Duodenal mucosa (tissue), 2 donors: ENCODE data around the gene CLEC1A.

Experiments
- H3K27ac ChIP-seq: one replicate; pipeline ENCODE4 v1.7.0; 2013; ENCODE audit warnings: low read depth, low read length
- H3K27me3 ChIP-seq, 2 donors: one replicate each; pipeline ENCODE4 v1.7.0; 2013; ENCODE audit warnings: low read length in 2 of 2, control low read depth in 1 of 2; ENCODE audit not compliant: insufficient read depth in 2 of 2, control insufficient read depth in 1 of 2
- H3K36me3 ChIP-seq, 2 donors: one replicate each; pipeline ENCODE4 v1.7.0; 2013; ENCODE audit warnings: low read length in 2 of 2, control low read depth in 1 of 2; ENCODE audit not compliant: insufficient read depth in 2 of 2, control insufficient read depth in 1 of 2
- H3K4me1 ChIP-seq, 2 donors: one replicate each; pipeline ENCODE4 v1.7.0; 2013; ENCODE audit warnings: low read length in 2 of 2, control low read depth in 1 of 2; ENCODE audit not compliant: insufficient read depth in 2 of 2, control insufficient read depth in 1 of 2
- H3K4me3 ChIP-seq, 2 donors: one replicate each; pipeline ENCODE4 v1.7.0; 2013; ENCODE audit warnings: low read length in 2 of 2, low read depth in 1 of 2
- H3K9ac ChIP-seq, 2 donors: one replicate each; pipeline ENCODE4 v1.7.0; 2013; ENCODE audit warnings: low read length in 2 of 2, low read depth in 1 of 2
- H3K9me3 ChIP-seq, 2 donors: one replicate each; pipeline ENCODE4 v1.7.0; 2013; ENCODE audit warnings: low read length in 2 of 2, control low read depth in 1 of 2; ENCODE audit not compliant: control insufficient read depth in 1 of 2

Gene CLEC1A

DNA sequence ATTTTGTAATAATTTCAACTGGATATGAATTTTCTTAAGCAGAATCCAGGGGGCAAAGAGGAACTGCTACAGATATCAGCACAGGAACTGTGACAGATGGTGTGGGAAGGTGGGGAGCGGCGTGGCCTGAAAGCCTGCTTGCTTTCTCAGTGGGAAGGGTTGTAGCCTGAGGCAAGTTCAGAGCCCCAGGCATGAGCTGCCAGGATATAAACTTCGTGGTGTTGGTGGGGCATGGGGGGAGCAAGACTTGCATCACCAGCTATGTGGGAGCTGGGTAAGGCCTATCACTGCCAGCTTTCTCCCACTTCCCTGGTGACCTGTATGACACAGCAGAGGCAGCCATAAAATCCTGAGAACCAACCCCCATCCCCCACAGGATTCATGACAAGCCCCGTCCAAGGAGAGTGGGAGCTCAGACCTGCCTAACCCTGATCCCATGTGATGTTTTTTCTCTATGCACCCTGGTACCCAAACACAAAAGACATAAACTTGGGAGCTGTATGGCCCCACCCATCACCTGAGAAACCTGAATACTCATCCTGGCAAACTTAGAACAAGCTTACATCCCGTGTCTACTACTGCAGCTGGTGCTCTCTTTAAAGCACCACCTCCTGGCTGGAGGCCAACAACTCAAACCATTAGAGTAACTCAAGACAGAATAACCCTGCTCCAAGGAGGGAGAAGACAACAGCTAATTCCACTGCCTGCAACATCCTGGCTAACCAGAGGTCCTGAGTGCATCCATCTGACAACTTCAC, 16.5 kb downstream of the CLEC1A start:
- no peak overlapping the region for H3K9ac ChIP-seq
- H3K27ac ChIP-seq = no peak overlapping the region
- no peak overlapping the region for H3K4me3 ChIP-seq
- H3K4me1 ChIP-seq = peaks cover 0 to 4% of the 10 kb centered on the region in 2 donors
- peaks cover 0 to 2% of the 10 kb centered on the region in 2 donors for H3K9me3 ChIP-seq
- H3K27me3 ChIP-seq = no peaks in the 10 kb centered on the region
- no peaks in the 10 kb centered on the region for H3K36me3 ChIP-seq

GRCh38 chr12:10075451-10075850, 23.3 kb downstream of the CLEC1A start:
- no peak overlapping the region for H3K27ac ChIP-seq
- no peaks in the 10 kb centered on the region for H3K4me1 ChIP-seq
- no peaks in the 10 kb centered on the region for H3K9me3 ChIP-seq
- H3K9ac ChIP-seq = no peak overlapping the region
- H3K36me3 ChIP-seq = no peaks in the 10 kb centered on the region
- no peaks in the 10 kb centered on the region for H3K27me3 ChIP-seq
- H3K4me3 ChIP-seq = no peak overlapping the region

DNA sequence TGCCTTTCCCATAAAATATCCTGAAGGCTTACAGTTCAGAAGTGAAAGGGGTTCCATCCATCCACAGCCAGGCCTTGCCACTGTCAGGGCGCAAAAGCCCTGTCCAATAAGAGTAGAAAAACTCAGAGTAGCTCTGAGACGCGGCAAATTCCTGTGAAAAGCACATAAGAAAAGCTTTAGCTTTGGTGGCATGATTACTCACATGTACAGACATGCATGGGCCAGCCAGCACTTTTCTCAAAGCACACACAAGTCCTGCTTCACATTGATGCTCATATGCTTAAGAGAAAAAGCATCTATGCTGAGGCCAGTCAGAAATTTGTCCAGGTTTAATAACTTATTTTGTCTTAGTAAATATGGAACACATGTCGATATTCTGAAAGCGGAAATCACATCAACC, 25.5 kb downstream of the CLEC1A start:
- Histone ChIP-seq H3K9me3 (no peaks in the 10 kb centered on the region), H3K27ac (no peak overlapping the region), H3K27me3 (no peaks in the 10 kb centered on the region), H3K4me1 (no peaks in the 10 kb centered on the region), H3K9ac (no peak overlapping the region), H3K4me3 (no peak overlapping the region), H3K36me3 (no peaks in the 10 kb centered on the region)

GRCh38 chr12:10072131-10072530, 26.7 kb downstream of the CLEC1A start:
- no peak overlapping the region for H3K4me3 ChIP-seq

DNA sequence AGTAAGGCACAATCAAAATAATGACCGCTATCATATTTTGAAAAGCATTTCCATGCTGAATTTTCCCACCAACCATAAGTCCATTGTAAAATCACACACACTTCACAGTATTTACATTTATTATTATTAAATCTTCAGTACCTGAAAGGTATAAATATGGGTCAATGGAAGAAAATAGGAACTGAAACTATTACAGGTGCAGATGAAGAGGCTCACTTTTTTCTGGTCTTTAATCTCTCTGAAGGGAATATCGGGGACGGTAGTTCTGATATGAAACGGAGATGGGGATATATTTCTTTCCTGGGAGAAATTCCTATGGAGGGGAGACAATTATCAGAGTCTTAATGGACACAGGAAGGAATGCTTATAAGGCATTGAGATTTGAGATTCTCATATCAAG, 28.4 kb downstream of the CLEC1A start:
- H3K27ac ChIP-seq = no peak overlapping the region
- no peak overlapping the region for H3K9ac ChIP-seq
- H3K9me3 ChIP-seq = no peaks in the 10 kb centered on the region
- no peaks in the 10 kb centered on the region for H3K4me1 ChIP-seq
- no peaks in the 10 kb centered on the region for H3K27me3 ChIP-seq
- no peak overlapping the region for H3K4me3 ChIP-seq
- no peaks in the 10 kb centered on the region for H3K36me3 ChIP-seq

More at GRCh38 chr12:10072131-10072530, 26.7 kb downstream of the CLEC1A start:
- H3K9me3 ChIP-seq = no peaks in the 10 kb centered on the region
- no peaks in the 10 kb centered on the region for H3K36me3 ChIP-seq
- no peak overlapping the region for H3K27ac ChIP-seq
- no peaks in the 10 kb centered on the region for H3K4me1 ChIP-seq
- H3K27me3 ChIP-seq = no peaks in the 10 kb centered on the region
- no peak overlapping the region for H3K9ac ChIP-seq

DNA sequence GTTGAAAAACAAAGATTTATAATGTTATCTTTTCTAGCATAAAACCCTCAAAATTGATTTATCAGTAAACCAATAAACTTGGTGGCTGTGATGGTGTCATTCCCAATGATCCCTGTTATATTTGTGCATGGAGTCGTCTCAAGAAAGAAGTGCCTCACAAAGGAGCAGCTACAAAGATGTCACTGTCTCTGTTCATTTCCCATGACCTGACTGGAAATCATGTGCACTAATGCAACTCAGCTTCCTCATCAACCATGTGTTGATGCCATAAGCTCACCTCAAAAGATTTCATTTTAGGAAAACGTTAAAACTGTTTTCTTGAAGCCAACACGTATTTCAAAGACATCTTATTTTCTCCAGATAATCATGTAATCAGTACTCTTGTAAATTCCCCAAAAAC, 28.8 kb downstream of the CLEC1A start:
- no peak overlapping the region for H3K27ac ChIP-seq
- H3K9ac ChIP-seq = no peak overlapping the region
- no peaks in the 10 kb centered on the region for H3K9me3 ChIP-seq
- no peaks in the 10 kb centered on the region for H3K4me1 ChIP-seq
- no peaks in the 10 kb centered on the region for H3K36me3 ChIP-seq
- no peak overlapping the region for H3K4me3 ChIP-seq
- no peaks in the 10 kb centered on the region for H3K27me3 ChIP-seq

DNA sequence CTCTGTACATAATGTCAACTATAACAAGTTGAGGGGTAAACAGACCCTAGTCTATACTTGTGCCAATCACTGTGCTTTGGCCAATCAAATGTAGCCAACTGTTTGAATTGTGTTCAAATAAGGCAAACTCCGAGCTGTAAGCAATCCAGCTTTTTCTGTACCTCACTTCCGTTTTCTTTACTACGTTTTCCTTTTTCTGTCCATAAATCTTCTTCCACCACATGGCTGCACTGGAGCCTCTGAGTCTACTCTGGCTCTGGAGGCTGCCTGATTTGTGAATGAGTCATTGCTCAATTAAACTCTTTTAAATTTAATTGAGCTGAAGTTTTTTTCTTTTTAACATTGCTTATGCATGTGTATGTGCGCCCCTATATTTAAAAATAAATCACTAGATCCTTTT, 29.7 kb downstream of the CLEC1A start:
- no peaks in the 10 kb centered on the region for H3K36me3 ChIP-seq
- no peaks in the 10 kb centered on the region for H3K9me3 ChIP-seq
- H3K27me3 ChIP-seq = no peaks in the 10 kb centered on the region
- H3K27ac ChIP-seq = peak overlapping the region; percentile 22
- H3K9ac ChIP-seq = no peak overlapping the region
- H3K4me1 ChIP-seq = no peaks in the 10 kb centered on the region
- no peak overlapping the region for H3K4me3 ChIP-seq

- Histone ChIP-seq H3K9me3 (no peaks in the 10 kb centered on the region), H3K27me3 (no peaks in the 10 kb centered on the region), H3K9ac (no peak overlapping the region), H3K4me1 (no peaks in the 10 kb centered on the region), H3K36me3 (no peaks in the 10 kb centered on the region), H3K27ac (peak overlapping the region; percentile 55), H3K4me3 (no peak overlapping the region)
Measured at GRCh38 chr12:10068644-10069043, 30.1 kb downstream of the CLEC1A start.

GRCh38 chr12:10067942-10068341, 30.8 kb downstream of the CLEC1A start:
- Histone ChIP-seq H3K27me3 (no peaks in the 10 kb centered on the region), H3K4me1 (no peaks in the 10 kb centered on the region), H3K36me3 (no peaks in the 10 kb centered on the region), H3K27ac (peak overlapping the region; percentile 55), H3K4me3 (no peak overlapping the region), H3K9me3 (no peaks in the 10 kb centered on the region), H3K9ac (no peak overlapping the region)

DNA sequence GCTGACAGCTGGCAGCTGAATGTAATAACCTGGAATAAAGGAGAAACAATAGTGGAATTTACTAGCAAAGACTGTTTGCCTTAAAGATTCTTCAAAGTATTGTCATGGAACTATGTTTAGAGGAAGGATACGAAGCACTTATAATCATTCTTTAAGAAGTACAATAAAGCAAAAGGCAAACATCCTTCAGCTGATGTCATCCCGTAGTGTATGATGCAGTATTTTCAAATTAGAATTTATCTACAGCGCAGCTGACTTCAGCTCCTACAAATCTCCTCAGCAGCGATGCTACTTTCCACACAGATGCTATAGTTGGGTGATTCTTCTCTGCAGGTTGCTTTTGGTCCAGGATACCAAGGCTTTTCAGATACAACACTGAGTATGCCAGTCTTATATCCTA, 31.5 kb downstream of the CLEC1A start:
- H3K27me3 ChIP-seq = no peaks in the 10 kb centered on the region
- no peaks in the 10 kb centered on the region for H3K4me1 ChIP-seq
- no peak overlapping the region for H3K4me3 ChIP-seq
- peak overlapping the region; percentile 11 for H3K27ac ChIP-seq
- no peaks in the 10 kb centered on the region for H3K36me3 ChIP-seq
- H3K9ac ChIP-seq = no peak overlapping the region
- no peaks in the 10 kb centered on the region for H3K9me3 ChIP-seq
